HG03558 (cell line): Measurements from ENCODE around the gene RAMP3.
"Not testable (repeated sequence)": the region's sequence is repeated elsewhere in the genome, so short reads cannot be mapped to it uniquely, and the experiment has no call there.

Source experiments
- ATAC-seq: cut with Tn5 transposase; IDR thresholded peaks from one replicate; pipeline ENCODE4 v1.9.1; 2021; ENCODE audit warnings: moderate number of reproducible peaks; ENCODE audit not compliant: unreplicated experiment; ENCODE audit errors: extremely low read depth

Gene RAMP3

DNA sequence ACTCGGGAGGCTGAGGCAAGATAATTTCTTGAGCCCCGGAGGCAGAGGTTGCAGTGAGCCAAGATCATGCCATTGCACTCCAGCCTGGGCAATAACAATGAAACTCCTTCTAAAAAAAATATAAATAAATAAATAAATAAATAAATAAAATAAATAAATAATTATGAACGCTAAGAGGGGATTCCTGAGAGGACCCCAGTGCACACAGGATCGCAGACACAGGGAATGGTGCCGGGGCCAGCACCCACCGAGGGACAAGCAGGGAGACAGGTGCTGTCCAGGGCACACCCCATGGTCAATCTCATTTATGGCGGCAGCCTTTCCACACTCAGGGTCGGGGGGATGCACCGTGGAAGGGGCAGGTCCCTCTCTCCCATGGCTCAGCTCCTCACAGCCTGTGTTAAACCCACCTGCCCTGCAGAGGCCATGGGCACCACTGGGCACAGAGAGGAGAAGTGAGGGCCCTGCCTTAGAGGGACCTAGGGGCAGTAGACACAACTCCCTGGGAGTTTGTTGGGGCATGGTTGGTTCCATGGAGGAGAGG is 2.2 kb upstream of the RAMP3 start:
- ATAC-seq = no peak

DNA sequence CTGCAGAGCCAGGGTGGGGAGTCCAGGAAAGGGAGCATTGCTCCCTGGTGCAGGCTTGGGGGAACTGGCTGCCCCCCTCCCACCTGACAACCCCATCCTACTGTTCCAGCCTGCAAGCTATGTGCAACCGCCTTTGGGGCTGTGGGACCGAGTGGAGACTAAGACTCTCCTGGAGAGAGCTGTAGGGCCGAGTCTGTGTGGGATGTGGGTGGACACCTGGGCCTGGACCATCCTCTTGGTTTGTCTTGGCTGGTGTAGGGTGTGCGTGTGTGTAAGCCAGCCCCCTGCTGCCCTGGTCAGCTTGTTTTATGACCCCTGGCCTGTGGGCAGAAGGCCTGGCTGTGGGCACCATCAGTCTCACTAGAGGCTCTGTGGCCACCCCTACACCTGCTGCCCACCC is 1.6 kb upstream of the RAMP3 start:
- ATAC-seq = no peak

DNA sequence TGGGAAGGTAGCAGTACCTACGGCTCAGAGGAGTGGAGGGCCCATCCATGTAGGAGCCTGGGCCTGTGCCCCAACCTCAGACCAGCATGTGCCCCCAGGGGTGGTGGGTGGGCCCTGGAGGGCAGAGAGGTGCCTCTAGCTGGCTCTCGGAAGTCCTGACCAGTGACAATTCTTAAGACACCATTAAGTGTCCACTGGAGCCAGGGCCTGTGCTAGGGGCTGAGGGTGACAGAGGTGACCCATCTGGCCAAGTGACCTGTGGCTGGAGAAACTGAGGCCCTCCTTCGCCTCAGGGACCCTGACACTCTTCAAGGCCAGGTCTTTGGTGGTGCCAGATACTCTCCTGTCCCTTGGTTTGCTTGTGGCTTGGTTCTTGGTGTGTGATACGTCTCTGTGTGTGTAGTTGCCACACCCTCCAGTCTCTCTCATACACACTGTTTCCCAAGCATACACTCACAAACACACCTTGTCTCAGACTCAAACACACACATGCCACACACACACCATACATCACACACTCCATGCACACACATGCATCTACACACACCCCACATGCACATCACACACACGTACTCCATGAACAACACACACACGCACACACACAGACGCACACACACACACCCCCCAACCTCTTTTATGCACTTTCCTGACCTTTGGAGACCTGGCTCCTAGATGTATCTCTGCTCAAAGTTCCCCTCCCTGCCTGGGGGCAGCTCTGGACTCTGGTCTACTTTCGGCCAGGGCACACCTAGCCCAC is 897 bp upstream of the RAMP3 start:
- ATAC-seq = no peak

DNA sequence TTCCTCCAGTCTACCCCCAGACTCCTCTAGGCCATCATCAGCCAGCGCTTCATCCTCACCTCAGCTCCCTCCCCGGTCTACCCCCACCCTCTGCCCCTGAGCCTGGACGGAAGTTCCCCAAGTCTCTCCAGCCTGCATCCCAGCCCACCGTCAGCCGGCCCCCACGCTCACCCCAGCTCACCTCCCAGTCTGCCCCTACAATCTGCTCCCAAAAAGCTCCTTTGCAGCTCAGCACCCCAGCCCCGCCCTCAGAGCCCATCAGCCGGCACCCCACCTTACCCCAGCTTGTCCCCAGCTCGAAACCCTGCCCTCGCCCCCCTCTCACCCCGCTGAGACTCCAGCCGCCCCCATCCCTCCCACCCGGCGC is 322 bp upstream of the RAMP3 start:
- ATAC-seq = no peak

DNA sequence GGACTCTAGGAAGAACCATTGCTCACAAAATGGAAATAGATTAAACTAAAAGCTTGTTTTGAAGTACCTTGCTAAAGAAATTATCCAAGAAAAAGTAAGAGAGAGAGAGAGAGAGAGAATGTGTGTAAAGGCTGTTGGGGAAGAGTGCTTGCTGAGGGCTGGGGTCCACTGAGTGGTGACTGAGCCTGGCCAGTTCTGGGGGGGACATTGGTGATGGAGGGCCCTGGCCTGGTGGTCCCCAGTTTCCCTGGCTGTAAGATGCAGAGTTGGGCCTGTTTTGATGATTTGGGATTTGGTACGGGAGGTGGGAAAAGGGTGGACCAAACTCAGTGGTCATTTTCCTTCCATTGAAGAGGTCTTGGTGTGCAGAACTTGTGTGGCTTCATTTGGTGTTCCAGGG is 880 bp downstream of the RAMP3 start:
- no peak for ATAC-seq

DNA sequence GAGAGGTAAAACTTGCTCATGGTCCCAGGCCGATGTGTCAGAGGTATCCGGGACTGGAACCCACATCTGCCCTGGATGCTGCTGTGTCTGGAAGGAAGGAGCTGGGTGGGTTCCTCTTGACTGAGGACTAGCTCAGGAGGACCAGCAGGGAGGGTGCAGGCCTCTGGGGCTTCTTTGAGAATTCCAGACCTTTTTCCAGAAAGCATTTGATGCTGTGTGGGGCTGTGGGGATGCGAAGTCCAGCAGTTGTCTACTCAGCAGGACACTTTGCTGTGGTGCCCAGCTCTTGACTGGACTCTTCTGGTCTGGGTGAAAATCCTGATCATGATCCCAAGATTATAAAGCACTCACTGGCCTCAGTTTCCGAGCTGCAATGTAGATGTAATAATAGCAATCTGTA is 1.7 kb downstream of the RAMP3 start:
- no peak for ATAC-seq

DNA sequence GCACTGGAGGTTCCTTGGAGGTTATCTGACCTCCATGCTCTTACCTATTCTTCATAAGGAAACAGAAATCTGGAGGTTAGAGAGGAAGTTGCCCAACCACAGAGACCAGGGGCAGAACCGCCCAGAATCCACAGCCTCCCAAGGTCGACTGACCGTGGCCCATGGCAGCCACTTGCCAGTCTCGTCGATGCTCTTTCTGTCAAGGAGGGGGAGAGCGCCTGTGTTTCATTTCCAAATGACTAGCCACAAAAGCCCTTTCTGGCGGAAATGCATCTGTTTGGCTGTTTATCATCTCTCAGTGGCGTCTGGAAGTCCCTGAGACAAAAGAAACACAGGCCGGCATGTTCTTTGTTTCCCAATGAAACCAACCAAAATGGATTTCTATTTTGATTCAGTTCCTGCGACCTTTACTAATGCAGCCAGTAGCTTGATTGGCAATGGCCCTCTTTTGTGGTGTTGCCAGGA is 2.9 kb downstream of the RAMP3 start:
- ATAC-seq = no peak

DNA sequence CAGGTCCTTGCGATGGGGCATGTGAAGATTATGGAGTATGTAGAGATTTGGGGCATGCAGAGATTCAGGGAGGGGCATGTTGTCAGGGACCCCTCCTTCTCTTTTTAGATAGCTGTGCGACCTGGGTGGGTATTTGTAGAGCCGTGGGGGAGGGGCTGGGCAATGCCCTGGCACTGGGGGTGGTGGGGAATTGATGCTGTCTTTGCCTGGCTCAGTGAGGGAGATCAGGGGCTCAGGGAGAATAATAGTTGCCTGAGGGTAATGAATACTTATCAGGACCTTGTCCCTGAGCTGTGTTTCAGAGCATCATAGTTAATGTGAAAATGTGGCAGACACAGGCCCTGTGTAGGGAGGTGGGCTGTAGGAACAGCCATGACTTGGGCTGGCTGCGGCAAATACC is 3.5 kb downstream of the RAMP3 start:
- ATAC-seq = no peak

DNA sequence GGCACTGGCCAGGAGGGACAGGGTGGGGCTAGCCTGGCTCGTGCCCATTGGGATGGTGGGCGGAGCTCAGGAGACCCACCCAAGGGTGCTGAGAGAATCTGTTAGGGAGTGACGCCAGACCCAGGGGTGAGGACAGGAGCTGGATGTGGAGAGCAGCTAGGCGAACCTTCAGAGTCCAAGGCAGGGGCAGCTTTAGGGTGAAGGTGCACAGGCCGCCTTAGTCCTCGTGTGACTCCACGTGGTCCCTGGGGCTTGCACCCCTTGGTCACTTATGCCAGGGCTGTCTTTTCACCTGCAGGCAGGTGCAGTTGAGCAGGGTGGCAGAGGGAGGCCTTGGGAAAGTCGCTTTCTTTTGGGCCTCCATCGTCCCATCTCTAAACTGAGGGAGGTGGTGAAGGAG is 4.3 kb downstream of the RAMP3 start:
- ATAC-seq = no peak

DNA sequence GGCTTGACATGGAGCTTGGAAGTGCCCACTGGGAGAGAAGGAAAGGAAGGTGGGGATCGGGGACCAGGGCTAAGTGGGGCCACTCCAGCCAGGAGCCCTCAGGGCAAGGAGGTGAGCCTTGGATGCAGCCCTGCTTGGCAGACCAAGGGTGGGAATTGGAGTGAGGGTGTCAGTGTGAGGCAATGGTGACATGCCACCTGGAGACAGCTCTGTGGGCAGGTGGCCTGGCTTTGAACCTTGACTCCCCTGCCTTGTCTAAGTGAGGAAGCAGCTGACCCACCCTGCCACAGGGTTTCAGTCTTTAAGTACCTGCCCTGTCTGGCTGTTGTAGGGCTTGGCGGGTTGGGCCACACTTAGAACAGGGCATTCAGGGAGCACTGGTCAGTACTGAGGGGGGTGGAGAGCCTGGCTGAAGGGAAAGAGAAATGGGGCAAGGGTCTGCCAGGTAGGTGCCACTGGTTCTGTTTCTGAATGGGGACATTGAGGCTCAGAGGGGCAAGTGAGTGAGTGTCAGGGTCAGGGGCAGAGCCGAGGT is 4.8 kb downstream of the RAMP3 start:
- no peak for ATAC-seq

DNA sequence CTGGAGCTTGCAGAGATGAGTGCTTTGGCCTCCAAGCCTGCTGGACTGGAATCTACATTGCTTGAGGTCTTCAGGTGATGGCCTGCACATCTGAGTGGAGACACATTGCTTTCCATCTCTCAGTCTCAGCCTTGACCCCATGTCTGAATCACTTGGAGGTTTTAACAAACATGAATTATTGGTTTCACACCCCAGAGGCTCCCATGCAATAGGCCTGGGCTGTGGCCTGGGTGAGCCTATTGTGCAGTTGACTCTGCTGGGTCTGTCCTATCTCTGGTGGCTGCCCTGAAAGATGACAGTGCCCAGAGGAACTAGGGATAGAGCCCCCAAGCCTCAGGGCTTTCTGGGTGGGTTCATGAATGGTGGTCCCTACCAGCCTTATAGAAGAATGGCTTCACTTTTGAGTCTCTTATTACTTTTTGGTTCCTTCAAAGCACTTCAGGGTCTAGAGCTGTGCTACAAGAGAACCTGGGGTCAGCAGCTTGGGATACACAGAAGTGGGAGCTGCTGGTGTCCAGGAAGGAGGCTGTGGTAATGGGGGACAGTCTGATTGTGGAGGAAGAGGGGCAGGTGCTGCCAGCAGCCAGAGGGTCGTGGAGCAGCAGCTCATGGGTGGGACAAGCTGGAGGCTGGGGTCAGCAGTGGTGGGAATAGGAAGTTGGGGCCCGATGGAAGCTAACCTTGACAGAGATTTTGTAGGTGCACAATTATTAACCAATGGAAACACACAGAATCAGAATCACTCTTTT is 5.5 kb downstream of the RAMP3 start:
- ATAC-seq = no peak

DNA sequence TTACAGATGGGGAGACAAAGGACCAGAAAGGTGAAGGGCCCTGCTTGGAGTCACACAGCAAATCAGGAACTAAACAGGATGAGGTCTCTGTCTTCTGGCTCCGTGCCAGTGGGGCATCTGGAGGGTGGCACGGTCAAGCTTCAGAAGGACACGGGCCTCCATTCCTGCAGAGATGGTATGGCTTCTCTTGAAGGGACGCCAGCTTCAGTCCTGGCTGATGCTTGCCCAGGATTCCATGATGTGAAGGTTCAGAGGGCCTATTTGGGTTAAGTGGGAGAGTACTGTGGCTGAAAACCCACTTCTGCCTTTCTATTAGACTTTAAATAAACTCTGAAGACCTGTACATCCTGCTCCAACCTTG is 6.1 kb downstream of the RAMP3 start:
- ATAC-seq = no peak

DNA sequence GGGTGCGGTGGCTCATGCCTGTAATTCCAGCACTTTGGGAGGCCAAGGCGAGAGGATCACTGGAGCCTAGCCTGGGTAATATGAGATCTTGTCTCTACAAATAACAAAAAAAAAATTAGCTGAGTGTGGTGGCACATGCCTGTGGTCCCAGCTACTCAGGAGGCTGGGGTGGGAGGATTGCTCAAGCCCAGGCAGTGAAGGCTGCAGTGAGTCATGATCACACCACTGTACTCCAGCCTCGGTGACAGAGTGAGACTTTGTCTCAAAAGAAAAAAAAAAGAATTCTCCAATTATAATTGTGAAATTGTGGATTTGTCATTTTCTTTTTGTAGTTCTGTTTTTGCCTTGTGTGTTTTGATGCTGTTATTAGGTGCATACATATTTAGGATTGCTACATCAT is 6.7 kb downstream of the RAMP3 start:
- not testable (repeated sequence) for ATAC-seq

DNA sequence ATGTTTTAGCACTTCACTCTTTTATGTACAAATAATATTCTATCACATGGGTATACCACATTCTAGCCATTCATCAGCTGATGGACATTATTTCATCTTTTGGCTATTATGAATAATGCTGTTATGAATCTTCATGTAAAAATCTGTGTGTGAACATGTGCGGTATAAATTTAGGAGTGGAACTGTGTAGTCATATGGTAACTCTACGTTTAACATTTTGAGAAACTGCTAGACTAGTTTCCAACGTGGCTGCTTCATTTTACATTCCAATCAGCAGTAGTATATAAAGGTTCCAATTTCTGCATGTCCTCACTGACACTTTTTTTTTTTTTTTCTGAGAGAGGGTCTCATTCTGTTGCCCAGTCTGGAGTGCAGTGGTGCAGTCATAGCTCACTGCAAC is 8.3 kb downstream of the RAMP3 start:
- no peak for ATAC-seq

DNA sequence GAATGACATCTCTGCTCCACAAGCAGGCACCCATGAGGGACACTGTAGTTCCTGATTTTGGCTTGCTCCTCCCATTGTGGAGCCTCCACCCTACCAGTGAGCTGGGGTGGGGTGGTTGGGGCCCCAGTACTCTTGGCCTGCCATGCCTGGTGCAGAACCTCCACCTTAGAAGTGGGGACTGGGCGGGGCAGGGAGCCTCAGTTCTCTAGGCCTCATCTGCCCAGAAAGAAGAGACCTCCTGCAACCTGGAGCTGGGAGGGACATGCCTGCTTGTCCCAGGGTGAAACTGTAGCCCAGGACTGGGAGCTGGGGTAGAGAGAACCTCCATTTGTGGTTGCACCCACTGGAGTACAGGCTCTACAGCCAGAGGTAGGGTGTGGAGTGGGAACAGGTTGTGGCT is 14.4 kb downstream of the RAMP3 start:
- ATAC-seq = no peak

DNA sequence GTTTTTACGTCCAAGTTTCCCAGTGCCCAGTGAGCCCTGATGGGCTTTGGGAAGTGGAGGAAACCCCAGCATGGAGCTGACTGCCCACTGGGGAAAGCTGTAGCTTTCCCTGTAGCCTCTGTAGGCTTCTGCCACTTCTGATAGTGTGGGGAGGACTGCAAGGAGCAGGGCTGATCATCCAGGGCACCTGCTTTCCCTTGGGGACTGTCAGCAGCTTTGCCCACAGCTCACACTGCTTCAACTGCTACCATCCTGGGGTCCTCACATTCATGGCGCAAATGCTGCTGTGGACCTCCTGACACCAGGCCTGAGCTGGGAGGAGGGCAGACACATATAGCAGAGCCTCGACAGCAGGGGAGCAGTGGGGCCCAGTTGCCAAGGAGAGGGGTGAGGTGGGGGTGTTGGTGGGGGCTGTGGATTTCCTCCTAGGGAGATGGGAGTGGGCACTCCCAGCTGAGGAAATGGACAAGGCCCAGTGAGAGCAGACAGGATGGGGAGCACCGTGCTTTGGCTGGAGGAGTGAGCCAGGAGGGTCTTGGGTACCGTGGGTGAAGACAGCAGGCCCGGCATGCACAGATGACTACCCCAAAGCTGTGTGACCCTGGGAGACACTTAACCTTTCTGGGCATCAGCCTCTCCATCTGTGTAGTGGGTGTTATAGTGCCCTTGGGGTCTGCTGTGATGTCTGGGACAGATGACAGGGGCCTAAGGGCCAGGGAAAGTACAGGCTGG is 16.2 kb downstream of the RAMP3 start:
- ATAC-seq = no peak

DNA sequence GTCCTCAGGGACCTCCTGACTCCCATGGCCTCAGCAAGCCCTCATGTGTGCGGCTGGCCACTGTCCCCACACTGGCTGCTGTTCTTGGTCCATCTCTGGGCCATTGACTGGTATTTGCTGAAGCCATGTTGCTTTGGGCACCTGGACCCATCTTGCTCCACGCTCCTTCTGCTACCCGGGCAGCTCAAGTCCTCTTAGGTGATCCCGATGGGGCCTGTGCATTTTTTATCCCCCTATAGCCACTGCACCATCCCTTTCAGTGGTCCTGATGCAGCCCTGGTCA is 16.7 kb downstream of the RAMP3 start:
- no peak for ATAC-seq

DNA sequence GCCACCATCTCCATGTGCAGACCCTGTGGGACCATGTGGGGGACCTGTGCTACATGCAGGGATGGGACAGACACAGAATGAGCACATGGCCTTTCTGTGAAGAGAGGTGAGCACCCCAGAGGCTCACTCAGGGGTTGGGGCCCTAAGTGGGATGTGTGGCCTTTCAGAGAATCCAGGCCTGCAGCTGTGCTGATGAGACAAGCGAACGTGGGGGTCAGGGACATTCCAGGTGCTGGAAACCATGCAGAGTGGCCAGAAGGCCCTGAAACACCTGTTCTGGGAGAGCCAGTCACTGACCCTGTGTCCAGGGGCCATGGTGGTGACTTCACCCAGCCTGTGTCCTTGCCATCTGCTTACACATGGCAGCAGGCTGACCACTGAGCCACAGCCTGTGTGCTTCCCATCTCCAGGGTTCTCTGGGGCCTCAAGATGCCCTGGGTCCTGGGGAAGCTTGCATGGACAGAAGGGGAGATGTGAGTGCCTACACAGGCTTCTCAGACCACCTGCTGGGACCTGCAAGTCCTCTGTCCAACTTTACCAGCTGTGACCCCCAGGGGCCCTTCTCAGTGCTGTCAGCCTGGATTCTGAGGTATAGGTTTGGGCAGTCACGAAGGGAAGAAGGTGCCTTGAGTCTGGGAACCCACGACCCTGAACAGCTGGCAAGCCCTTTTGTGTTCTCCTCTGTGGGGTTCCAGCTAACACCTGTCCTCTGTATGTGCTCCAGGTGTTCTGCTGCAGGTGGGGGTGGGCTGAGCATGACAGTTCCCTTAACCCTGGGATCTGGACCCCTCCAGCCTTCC is 17.6 kb downstream of the RAMP3 start:
- ATAC-seq = no peak

DNA sequence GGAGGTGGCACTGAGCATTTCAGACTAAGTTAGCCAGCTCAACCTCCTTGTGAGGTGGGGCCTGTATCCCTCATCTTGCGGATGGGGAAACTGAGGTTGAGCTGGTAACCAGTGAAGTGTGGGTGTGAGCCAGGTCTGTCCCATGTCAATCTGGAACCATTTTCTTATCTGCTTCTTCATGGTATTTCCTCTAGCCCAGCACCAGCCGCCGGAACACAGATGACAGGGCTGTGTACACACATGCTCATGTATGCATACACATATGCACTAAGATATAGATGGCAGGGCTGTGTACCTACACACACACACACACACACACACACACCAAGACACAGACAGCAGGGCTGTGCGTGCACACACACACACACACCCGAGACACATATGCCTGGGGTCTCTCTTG is 18.5 kb downstream of the RAMP3 start:
- no peak for ATAC-seq
